Measurements from ENCODE around the gene PTPRB. TPM values are rescaled to one million over a fixed set of nuclear protein-coding genes. Genes with fewer than 3 reads are reported as not detected.

Gene PTPRB
- total RNA-seq, 4 donors from 2014 or later: 20.2 to 92.1 (median 56.7) TPM

- TF ChIP-seq CTCF (IDR thresholded peaks at IDR 0.05; ENCODE audit: low read depth): no peak
Observed at GRCh38 chr12:70576341-70577282, 60.6 kb downstream of the PTPRB start.

- TF ChIP-seq CTCF (IDR thresholded peaks at IDR 0.05; ENCODE audit: low read depth): no peak
Observed at GRCh38 chr12:70571705-70572268, 65.4 kb downstream of the PTPRB start.

GRCh38 chr12:70571029-70571428, 66.2 kb downstream of the PTPRB start:
- no peak for TF ChIP-seq CTCF (IDR thresholded peaks at IDR 0.05; ENCODE audit: low read depth)

GRCh38 chr12:70561550-70561949, 75.7 kb downstream of the PTPRB start:
- no peak for TF ChIP-seq CTCF (IDR thresholded peaks at IDR 0.05; ENCODE audit: low read depth)

GRCh38 chr12:70560671-70561070, 76.6 kb downstream of the PTPRB start:
- TF ChIP-seq CTCF (IDR thresholded peaks at IDR 0.05; ENCODE audit: low read depth): no peak

GRCh38 chr12:70559390-70559789, 77.8 kb downstream of the PTPRB start:
- TF ChIP-seq CTCF (IDR thresholded peaks at IDR 0.05; ENCODE audit: low read depth): no peak

- TF ChIP-seq CTCF (IDR thresholded peaks at IDR 0.05; ENCODE audit: low read depth): no peak
Observed at GRCh38 chr12:70557583-70558191, 79.5 kb downstream of the PTPRB start.

All from subcutaneous adipose tissue (tissue), 4 donors.